ENCODE results near the gene ZNF790.
A peak's percentile ranks its signal among the peaks of the same experiment; 100 is the strongest.

Gene ZNF790

DNA sequence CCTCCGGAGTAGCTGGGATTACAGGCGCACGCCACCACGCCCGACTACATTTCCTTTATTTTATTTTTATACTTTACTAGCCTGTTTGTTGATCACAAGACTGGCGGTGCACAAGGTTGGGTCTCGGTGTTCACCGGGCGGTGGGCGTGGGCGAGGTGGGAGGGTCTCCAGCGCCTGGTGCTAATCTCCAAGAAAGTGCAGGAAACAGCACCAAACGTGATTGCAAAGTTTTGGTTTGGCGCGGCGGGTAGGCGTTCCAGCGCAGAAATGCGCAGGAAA, 41.5 kb downstream of the ZNF790 start:
- TF ChIP-seq, protein P1, sequence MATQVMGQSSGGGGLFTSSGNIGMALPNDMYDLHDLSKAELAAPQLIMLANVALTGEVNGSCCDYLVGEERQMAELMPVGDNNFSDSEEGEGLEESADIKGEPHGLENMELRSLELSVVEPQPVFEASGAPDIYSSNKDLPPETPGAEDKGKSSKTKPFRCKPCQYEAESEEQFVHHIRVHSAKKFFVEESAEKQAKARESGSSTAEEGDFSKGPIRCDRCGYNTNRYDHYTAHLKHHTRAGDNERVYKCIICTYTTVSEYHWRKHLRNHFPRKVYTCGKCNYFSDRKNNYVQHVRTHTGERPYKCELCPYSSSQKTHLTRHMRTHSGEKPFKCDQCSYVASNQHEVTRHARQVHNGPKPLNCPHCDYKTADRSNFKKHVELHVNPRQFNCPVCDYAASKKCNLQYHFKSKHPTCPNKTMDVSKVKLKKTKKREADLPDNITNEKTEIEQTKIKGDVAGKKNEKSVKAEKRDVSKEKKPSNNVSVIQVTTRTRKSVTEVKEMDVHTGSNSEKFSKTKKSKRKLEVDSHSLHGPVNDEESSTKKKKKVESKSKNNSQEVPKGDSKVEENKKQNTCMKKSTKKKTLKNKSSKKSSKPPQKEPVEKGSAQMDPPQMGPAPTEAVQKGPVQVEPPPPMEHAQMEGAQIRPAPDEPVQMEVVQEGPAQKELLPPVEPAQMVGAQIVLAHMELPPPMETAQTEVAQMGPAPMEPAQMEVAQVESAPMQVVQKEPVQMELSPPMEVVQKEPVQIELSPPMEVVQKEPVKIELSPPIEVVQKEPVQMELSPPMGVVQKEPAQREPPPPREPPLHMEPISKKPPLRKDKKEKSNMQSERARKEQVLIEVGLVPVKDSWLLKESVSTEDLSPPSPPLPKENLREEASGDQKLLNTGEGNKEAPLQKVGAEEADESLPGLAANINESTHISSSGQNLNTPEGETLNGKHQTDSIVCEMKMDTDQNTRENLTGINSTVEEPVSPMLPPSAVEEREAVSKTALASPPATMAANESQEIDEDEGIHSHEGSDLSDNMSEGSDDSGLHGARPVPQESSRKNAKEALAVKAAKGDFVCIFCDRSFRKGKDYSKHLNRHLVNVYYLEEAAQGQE (IDR thresholded peaks at IDR 0.05; ENCODE audit: insufficient read depth in 1 of 2, low read depth in 2 of 2, low read length in 2 of 2): no peak
- TF ChIP-seq TAF1 (IDR thresholded peaks at IDR 0.05; ENCODE audit: borderline replicate concordance, insufficient read depth, low read length) (no peak), SIN3A (IDR thresholded peaks at IDR 0.05; ENCODE audit: borderline replicate concordance, insufficient read depth, low read length) (no peak), POLR2AphosphoS5 (IDR thresholded peaks at IDR 0.05; ENCODE audit: low read depth, low read length) (no peak), FOXP2 (optimal IDR thresholded peaks at IDR 0.05; ENCODE audit: borderline replicate concordance, extremely low read depth, extremely low read length, insufficient read depth) (no peak)

DNA sequence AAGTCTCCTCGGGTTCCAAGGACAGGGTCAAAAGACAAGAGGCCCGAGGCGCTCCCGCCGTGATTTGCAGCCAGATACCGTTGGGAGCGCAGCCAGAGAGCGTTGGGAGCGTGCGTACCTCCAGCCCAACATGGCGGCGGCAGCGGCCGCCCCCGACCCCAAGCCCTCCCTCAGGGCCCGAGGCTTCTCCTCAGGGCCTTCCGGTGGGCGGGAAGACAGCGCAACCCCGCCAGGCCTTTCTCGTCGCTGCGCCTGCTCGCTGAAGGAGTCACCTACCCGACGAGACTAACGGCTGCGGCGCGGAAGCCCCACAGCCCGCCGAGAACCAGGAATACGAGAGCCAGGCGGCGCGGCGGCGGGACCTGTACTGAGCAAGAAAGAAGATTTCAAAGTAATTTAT, 62.4 kb downstream of the ZNF790 start:
- no peak for TF ChIP-seq FOXP2 (optimal IDR thresholded peaks at IDR 0.05; ENCODE audit: borderline replicate concordance, extremely low read depth, extremely low read length, insufficient read depth)
- TF ChIP-seq, protein P1 (IDR thresholded peaks at IDR 0.05; ENCODE audit: insufficient read depth in 1 of 2, low read depth in 2 of 2, low read length in 2 of 2): no peak
- TF ChIP-seq TAF1 (IDR thresholded peaks at IDR 0.05; ENCODE audit: borderline replicate concordance, insufficient read depth, low read length): no peak
- no peak for TF ChIP-seq POLR2AphosphoS5 (IDR thresholded peaks at IDR 0.05; ENCODE audit: low read depth, low read length)
- no peak for TF ChIP-seq SIN3A (IDR thresholded peaks at IDR 0.05; ENCODE audit: borderline replicate concordance, insufficient read depth, low read length)

DNA sequence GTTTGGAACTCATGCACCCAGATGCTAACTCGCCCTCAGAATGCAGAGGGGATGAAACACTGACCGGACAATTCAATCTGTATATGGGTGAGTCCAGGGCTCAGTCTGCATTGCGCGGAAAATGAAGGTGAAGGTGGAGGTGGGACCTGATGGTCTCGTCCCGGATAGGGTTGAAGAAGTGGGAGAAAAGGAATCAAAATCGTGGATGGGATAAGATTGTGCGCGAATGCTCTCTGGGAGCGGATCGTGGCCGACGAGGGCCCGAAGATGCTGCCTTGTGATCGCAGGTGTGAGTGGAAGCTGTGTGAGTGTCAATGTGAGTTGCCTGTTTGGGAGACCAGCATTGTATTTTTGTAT, 65.0 kb downstream of the ZNF790 start:
- no peak for TF ChIP-seq POLR2AphosphoS5 (IDR thresholded peaks at IDR 0.05; ENCODE audit: low read depth, low read length)
- TF ChIP-seq, protein P1 (IDR thresholded peaks at IDR 0.05; ENCODE audit: insufficient read depth in 1 of 2, low read depth in 2 of 2, low read length in 2 of 2): no peak
- TF ChIP-seq FOXP2 (optimal IDR thresholded peaks at IDR 0.05; ENCODE audit: borderline replicate concordance, extremely low read depth, extremely low read length, insufficient read depth): no peak
- no peak for TF ChIP-seq TAF1 (IDR thresholded peaks at IDR 0.05; ENCODE audit: borderline replicate concordance, insufficient read depth, low read length)
- no peak for TF ChIP-seq SIN3A (IDR thresholded peaks at IDR 0.05; ENCODE audit: borderline replicate concordance, insufficient read depth, low read length)

DNA sequence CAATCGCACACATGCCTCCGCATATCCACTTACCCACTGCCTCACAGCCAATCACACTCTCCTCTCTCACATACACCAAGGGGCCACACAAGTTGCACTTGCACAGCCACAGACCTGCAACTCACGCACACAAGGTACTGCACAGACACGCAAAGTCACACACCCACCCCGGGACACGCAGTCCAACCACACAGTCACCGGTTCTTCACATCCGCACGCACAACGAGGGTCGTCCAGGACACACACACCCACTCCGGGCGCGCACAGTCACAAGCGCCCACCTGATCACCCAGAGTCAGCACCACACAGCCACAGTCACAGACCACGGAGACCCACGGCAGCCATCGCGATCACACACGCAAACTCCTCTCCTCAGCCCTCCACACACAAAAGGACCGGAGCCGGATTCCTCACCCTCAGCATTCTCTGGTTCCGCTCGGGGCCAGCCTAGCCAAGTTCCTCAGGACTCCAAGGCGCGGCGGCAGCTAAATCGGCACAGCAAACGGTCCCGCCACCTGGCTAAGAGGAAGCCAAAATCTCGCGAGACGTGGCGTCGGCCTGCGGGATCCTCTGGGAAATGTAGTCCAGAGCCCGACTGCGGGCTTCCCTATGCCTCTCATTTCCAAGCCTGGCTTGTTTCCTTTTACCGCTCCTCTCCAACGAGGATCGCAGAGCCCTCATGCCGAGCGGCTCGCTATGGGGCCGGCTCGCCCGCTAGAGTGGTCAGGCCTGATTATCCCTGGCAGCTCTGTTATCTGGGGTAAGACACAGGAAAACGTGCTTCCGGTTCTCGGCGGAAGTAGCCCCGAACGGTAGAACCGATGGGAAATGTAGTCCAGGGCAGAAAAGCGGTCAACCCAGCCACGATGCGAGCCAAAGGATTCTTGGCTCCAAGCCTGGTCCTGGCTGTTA, 65.6 kb downstream of the ZNF790 start, which contains the start of gene ZNF850:
Gene ZNF850, minus strand, starts transcription at position 497 of the 912 bp plus-strand sequence. CDS start 10,201 bp downstream, outside the sequence.
- peak; percentile 45; the same call in 1 of the 2 replicates for TF ChIP-seq SIN3A (IDR thresholded peaks at IDR 0.05; ENCODE audit: borderline replicate concordance, insufficient read depth, low read length)
- no peak for TF ChIP-seq FOXP2 (optimal IDR thresholded peaks at IDR 0.05; ENCODE audit: borderline replicate concordance, extremely low read depth, extremely low read length, insufficient read depth)
- peak; percentile 67; the same call in 1 of the 2 replicates for TF ChIP-seq POLR2AphosphoS5 (IDR thresholded peaks at IDR 0.05; ENCODE audit: low read depth, low read length)
- TF ChIP-seq, protein P1 (IDR thresholded peaks at IDR 0.05; ENCODE audit: insufficient read depth in 1 of 2, low read depth in 2 of 2, low read length in 2 of 2): no peak
- TF ChIP-seq TAF1 (IDR thresholded peaks at IDR 0.05; ENCODE audit: borderline replicate concordance, insufficient read depth, low read length): no peak
